Coronary artery (tissue), 2 donors: ENCODE measurements around the gene PHEX.

ENCODE experiments used
- DNase-seq: peaks from one replicate; pipeline ENCODE4 v3.0.0-alpha.2; 2017; ENCODE audit warnings: low spot score
- H3K27ac ChIP-seq, 2 donors: fragments of 200-600 bp; sonication (generic); one replicate each; pipeline ENCODE4 v1.5.1; 2016 to 2019
- H3K4me3 ChIP-seq: fragments of 200-600 bp; sonication (generic); 2 replicates; pipeline ENCODE4 v1.5.1; 2016; ENCODE audit warnings: mild to moderate bottlenecking, moderate library complexity
- TF ChIP-seq, protein P1 (sequence below): fragments of 200-600 bp; sonication (generic); IDR thresholded peaks from one replicate; pipeline ENCODE4 v1.5.1; 2019; ENCODE audit warnings: antibody characterized with exemption

Gene PHEX

GRCh38 chrX:22095286-22095685 lies 63.2 kb downstream of the PHEX start:
- H3K27ac ChIP-seq = no peak overlapping the region
- no peak for DNase-seq

GRCh38 chrX:22095856-22096255 lies 63.7 kb downstream of the PHEX start:
- no peak for DNase-seq
- Histone ChIP-seq H3K4me3 (no peak overlapping the region), H3K27ac (no peak overlapping the region)
- TF ChIP-seq, protein P1, sequence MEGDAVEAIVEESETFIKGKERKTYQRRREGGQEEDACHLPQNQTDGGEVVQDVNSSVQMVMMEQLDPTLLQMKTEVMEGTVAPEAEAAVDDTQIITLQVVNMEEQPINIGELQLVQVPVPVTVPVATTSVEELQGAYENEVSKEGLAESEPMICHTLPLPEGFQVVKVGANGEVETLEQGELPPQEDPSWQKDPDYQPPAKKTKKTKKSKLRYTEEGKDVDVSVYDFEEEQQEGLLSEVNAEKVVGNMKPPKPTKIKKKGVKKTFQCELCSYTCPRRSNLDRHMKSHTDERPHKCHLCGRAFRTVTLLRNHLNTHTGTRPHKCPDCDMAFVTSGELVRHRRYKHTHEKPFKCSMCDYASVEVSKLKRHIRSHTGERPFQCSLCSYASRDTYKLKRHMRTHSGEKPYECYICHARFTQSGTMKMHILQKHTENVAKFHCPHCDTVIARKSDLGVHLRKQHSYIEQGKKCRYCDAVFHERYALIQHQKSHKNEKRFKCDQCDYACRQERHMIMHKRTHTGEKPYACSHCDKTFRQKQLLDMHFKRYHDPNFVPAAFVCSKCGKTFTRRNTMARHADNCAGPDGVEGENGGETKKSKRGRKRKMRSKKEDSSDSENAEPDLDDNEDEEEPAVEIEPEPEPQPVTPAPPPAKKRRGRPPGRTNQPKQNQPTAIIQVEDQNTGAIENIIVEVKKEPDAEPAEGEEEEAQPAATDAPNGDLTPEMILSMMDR = no peak

More at GRCh38 chrX:22095286-22095685, 63.2 kb downstream of the PHEX start:
- no peak overlapping the region for H3K4me3 ChIP-seq
- TF ChIP-seq, protein P1 = no peak

- Histone ChIP-seq H3K4me3 (no peak overlapping the region), H3K27ac (no peak overlapping the region)
- TF ChIP-seq, protein P1 = no peak
- DNase-seq = no peak
Measured at GRCh38 chrX:22097012-22097694, 65.0 kb downstream of the PHEX start.

DNA sequence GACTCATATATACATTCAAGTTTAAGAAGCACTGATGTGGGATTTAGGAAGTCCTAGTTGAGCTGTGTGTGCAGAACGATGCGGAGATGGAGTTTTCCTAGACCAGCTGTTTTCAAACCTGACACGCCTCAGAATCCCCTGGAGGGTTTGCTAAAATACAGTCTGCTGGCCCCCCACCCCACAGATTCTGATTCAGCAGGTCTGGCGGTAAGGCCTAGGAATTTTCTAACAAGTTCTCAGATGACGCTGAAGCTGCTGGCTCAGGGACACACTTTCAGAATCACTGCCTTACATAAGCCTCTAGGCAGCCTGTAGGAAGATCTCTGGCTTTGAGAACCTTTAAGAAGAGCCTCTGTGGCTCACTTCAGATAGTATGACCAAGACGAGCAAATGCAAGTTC lies 73.1 kb downstream of the PHEX start:
- Histone ChIP-seq H3K4me3 (no peak overlapping the region), H3K27ac (no peak overlapping the region)
- no peak for DNase-seq
- TF ChIP-seq, protein P1 = no peak

DNA sequence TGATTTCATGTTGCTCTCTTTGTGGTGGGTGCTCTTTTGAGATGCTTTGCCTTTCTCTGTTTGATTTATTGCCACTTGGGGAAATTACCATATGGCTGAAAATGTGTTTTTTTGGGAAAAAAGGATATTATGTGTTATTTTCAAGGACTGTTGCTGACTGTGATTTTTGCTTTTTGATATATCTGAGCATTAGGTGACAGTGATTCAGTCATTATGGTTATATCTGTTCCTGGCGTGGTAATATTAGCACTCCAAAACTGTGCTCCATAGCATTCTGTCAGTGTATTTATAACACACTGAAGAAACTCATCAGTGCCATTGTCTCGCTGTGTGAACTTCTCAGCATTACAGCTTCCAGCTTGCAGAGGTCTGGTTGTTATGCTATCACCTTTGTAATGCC lies 73.8 kb downstream of the PHEX start:
- TF ChIP-seq, protein P1 = no peak
- DNase-seq = no peak
- Histone ChIP-seq H3K4me3 (no peak overlapping the region), H3K27ac (no peak overlapping the region)

DNA sequence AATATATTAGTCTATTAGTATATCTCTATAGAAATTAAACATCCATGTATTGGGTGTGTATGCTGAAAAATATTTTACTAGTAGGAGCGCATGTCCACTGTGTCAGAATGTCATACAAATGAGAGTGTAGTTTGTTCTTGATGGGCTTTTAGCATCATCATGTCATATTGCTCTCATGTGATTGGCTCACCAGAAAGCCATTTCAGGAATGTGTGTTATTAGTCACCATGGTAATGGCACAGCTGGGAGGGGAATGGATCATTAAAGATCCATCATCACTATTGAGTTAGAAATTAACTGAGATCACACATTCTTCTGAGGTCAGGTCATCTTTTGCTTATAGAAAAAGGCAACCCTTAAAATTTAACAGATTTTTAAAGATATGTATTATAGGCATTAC lies 77.3 kb downstream of the PHEX start:
- Histone ChIP-seq H3K27ac (no peak overlapping the region), H3K4me3 (no peak overlapping the region)
- TF ChIP-seq, protein P1 = no peak
- DNase-seq = no peak

DNA sequence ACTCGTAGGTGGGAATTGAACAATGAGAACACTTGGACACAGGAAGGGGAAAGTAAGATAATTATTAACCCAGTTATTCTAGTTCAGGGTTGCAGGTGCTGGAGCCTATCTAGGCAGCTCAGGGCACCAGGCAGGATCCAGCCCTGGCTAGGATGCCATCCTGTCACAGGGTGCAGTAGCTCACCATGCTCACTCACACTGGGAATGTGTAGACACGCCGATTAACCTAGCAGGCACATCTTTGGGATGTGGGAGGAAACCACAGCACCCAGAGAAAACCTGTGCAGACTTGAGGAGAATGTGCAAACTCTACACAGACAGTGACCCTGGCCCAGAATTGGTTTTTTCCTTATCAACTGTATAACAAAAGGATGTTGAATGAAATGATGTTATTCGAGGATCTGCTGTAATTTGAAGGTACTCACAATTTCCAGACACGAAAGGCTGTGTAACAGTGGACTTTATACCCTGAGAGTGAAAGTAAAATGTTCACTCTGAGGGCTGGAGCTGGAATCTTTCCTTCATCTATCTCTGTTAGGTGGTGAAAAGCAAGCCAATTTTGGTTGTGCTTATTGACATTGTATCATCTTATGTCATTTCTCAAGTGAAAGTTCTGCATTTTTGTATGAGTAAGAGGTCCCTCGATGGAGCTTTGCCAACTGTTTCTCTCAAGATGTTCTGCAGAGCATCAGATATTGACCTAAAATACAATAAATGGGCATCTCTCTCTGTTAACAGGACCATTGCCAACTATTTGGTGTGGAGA lies 78.8 kb downstream of the PHEX start:
- no peak overlapping the region for H3K4me3 ChIP-seq
- TF ChIP-seq, protein P1 = no peak
- DNase-seq = no peak
- no peak overlapping the region for H3K27ac ChIP-seq
